Measurements from ENCODE around the gene DHRS7C.
"Not testable (repeated sequence)": the region's sequence is repeated elsewhere in the genome, so short reads cannot be mapped to it uniquely, and the experiment has no call there.

Gene DHRS7C

DNA sequence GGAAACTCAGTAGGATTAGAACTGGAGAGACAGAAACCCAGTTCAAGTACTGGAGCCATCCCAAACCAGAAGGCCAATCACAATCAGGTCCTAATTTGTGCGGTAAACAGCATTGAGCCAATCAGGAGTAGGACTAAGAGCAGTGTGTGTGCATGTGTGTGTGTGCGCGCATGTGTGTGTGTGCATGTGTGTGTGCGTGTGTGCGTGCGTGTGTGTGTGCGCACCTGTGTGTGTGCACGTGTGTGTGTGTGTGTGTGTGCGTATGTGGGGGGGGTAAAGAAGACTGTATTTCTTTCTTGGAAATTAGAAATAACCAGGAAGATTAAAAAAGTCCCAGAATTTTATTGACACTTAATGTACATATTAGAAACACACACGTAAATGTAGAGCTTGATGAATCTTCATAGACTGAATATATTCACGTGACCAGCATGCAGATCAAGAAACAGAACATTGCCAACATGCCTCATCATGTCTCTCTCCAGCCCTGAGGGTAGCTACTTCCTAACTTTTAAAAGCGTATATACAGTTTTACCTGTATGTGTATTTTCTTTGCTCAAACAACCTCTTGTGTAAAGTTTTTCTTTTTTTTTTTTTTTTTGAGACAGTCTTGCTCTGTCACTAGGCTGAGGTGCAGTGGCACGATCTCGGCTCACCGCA is 919 bp upstream of the DHRS7C start:
- no peaks in the 10 kb centered on the region for H3K9me3 Mint-ChIP-seq
- no peak overlapping the region for H3K4me3 Mint-ChIP-seq
- H3K4me1 Mint-ChIP-seq (ENCODE audit: low read depth): no peaks in the 10 kb centered on the region
- H3K27ac Mint-ChIP-seq: no peak overlapping the region
- H3K27me3 Mint-ChIP-seq (ENCODE audit: low read depth): no peaks in the 10 kb centered on the region
- H3K36me3 Mint-ChIP-seq (ENCODE audit: low read depth): no peaks in the 10 kb centered on the region

DNA sequence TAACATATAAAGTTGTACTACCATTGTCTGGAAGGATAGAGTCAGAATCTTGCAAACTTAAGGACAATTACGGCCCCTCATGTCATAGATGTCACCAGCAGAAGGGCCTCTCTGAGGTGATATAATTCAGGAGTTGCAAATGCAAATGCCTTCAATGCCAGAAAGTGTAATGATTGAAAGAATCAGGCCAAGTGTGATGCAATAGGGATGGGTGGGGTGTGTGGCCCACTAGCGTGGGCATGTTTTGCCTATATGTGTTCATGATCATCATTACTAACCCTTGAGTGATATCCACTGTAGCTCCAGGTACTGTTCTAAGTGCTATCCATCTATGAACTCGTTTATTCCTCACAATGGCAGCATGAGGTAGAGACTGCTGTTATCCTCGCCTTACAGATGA is 1.1 kb downstream of the DHRS7C start:
- Mint-ChIP-seq H3K36me3 (ENCODE audit: low read depth) (no peaks in the 10 kb centered on the region), H3K4me3 (no peak overlapping the region), H3K27ac (no peak overlapping the region), H3K9me3 (no peaks in the 10 kb centered on the region), H3K4me1 (ENCODE audit: low read depth) (no peaks in the 10 kb centered on the region), H3K27me3 (ENCODE audit: low read depth) (no peaks in the 10 kb centered on the region)

DNA sequence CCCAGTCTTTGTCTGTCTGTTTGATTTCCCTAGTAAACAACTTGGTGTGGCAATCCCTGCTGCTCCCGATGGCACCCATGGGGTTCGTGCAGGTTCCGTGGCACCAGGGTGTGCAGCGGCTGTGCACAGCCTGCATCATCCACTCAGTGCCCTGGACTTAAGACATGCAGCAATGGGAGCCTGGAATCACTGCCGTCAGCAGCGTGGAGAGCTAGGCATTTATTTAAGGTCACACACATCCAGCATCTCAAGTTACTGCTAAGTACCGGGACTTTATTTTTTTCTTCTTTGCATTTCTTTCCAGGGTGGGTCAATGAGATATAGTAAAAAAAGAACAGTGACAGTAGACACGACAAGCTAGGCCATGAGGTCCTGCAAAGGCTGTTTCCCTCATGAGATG is 2.8 kb downstream of the DHRS7C start:
- H3K4me3 Mint-ChIP-seq: no peak overlapping the region
- no peaks in the 10 kb centered on the region for H3K27me3 Mint-ChIP-seq (ENCODE audit: low read depth)
- no peaks in the 10 kb centered on the region for H3K9me3 Mint-ChIP-seq
- no peaks in the 10 kb centered on the region for H3K36me3 Mint-ChIP-seq (ENCODE audit: low read depth)
- no peaks in the 10 kb centered on the region for H3K4me1 Mint-ChIP-seq (ENCODE audit: low read depth)
- H3K27ac Mint-ChIP-seq: no peak overlapping the region

DNA sequence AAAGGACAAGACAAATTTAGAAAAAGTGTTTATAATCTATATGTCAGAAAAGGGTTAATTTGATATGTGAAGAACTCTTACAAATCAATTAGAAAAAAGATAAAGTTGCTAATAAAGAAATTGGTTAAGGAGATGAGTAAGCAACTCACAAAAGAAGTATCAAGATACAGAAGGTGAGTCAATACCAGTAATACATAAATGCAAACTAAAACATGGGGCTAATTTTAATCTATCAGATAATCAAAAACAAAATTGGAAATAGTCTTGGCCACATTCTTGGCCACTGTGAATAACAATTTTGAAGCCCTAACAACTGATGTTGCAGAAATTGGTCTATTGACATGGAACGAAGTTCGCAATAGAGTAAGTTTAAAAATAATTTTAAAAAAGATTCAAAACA is 6.8 kb downstream of the DHRS7C start:
- Mint-ChIP-seq H3K4me1 (ENCODE audit: low read depth) (no peaks in the 10 kb centered on the region), H3K9me3 (no peaks in the 10 kb centered on the region), H3K27me3 (ENCODE audit: low read depth) (no peaks in the 10 kb centered on the region), H3K36me3 (ENCODE audit: low read depth) (no peaks in the 10 kb centered on the region), H3K4me3 (no peak overlapping the region), H3K27ac (no peak overlapping the region)

DNA sequence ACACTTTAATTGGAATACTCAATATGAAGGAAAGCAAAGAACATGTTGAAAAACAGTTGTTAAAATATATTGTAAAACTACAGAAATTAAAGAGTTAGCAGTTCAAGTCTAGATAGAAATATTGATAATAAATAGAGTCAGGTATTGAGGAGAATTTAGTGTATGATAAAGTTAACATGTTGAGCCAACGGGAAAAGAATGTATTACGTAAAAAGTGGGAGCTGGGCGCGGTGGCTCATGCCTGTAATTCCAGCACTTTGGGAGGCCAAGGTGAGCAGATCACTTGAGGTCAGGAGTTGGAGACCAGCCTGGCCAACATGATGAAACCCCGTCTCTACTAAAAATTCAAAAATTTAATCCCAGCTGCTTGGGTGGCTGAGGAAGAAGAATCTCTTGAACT is 7.9 kb downstream of the DHRS7C start:
- not testable (repeated sequence) for H3K36me3 Mint-ChIP-seq (ENCODE audit: low read depth); H3K9me3 Mint-ChIP-seq; H3K27ac Mint-ChIP-seq; H3K4me3 Mint-ChIP-seq; H3K27me3 Mint-ChIP-seq (ENCODE audit: low read depth); H3K4me1 Mint-ChIP-seq (ENCODE audit: low read depth)

DNA sequence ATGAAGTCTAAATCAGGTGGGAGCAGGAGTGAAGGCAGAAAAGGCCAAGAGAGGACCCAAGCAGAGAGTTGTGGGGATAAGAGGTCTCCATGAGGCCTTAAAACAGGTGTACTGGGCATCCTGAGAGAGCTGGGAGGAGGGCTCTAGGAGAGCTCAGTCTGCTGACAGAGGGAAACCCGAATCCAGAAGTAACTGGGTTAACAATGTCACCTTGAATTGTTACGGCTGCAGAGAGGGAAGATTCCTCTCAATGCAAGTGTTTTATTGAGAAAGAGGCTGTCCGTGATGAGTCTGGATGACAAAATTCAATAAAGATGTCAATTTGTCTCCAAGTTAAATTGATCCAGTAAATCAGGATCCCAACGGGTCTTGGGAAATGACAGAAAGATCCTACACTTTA is 8.3 kb downstream of the DHRS7C start:
- H3K27me3 Mint-ChIP-seq (ENCODE audit: low read depth): no peaks in the 10 kb centered on the region
- H3K4me3 Mint-ChIP-seq: no peak overlapping the region
- H3K36me3 Mint-ChIP-seq (ENCODE audit: low read depth): no peaks in the 10 kb centered on the region
- H3K9me3 Mint-ChIP-seq: no peaks in the 10 kb centered on the region
- no peaks in the 10 kb centered on the region for H3K4me1 Mint-ChIP-seq (ENCODE audit: low read depth)
- H3K27ac Mint-ChIP-seq: no peak overlapping the region

DNA sequence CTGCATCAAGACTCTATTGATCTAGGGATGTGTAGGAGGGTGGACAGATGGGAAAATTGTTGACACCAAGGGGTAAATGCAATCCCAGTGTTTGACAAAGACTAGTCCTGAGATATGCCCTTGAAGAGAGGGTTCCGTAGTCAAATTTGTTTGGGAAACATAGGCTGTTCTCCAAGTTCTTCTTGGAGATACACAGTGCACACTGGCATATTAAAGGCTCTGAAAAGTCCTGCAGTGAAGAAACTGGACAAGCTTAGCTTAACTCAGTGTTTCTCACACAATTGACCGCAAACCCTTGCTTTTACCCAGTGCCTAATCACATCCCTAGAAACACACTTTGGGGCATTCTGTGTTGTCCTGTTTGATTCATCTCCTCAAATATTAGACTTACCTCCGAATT is 10.8 kb downstream of the DHRS7C start:
- Mint-ChIP-seq H3K4me1 (ENCODE audit: low read depth) (no peaks in the 10 kb centered on the region), H3K4me3 (no peak overlapping the region), H3K9me3 (no peaks in the 10 kb centered on the region), H3K27me3 (ENCODE audit: low read depth) (no peaks in the 10 kb centered on the region), H3K27ac (no peak overlapping the region), H3K36me3 (ENCODE audit: low read depth) (no peaks in the 10 kb centered on the region)

DNA sequence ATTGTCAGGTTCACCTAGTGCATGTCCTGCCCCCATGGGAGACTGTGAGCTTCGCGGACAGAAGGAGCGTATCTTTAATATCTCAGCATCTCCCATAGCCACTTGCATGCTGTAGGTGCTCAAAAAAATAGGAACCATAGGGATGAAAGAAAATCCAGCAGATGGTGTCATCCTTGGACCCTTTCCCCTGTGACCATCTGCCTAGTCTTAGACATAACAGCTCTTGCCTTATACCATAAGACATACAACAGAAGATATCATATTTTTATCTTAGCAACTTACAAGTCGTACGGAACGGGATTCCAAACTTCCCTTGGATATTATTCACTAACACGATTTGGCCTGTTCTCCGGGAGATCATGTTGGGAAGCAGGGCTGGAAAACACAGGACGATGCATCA is 14.5 kb downstream of the DHRS7C start:
- Mint-ChIP-seq H3K36me3 (ENCODE audit: low read depth) (no peaks in the 10 kb centered on the region), H3K4me1 (ENCODE audit: low read depth) (no peaks in the 10 kb centered on the region), H3K9me3 (no peaks in the 10 kb centered on the region), H3K4me3 (no peak overlapping the region), H3K27ac (no peak overlapping the region), H3K27me3 (ENCODE audit: low read depth) (no peaks in the 10 kb centered on the region)

DNA sequence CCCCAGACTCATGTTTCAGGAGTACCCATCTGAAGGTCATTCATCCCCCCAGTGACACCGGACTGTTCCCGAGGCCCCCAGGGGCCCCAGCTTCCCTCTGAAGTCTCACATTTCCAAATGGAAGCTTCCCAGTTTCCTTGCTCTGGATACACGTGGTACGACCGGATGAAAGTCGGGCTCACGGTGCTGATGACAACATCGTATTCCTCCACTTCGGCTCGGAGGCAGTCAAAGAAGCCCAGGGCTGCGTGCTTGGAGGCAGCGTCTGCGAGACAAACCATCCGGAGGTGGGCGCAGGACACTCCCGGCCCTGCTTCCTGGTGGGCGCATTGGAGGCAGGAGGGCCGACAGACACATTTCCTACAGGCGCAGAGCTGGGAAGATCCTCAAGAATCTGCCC is 18.7 kb downstream of the DHRS7C start:
- Mint-ChIP-seq H3K4me1 (ENCODE audit: low read depth) (no peaks in the 10 kb centered on the region), H3K27ac (no peak overlapping the region), H3K4me3 (no peak overlapping the region), H3K36me3 (ENCODE audit: low read depth) (no peaks in the 10 kb centered on the region), H3K9me3 (no peaks in the 10 kb centered on the region), H3K27me3 (ENCODE audit: low read depth) (no peaks in the 10 kb centered on the region)

DNA sequence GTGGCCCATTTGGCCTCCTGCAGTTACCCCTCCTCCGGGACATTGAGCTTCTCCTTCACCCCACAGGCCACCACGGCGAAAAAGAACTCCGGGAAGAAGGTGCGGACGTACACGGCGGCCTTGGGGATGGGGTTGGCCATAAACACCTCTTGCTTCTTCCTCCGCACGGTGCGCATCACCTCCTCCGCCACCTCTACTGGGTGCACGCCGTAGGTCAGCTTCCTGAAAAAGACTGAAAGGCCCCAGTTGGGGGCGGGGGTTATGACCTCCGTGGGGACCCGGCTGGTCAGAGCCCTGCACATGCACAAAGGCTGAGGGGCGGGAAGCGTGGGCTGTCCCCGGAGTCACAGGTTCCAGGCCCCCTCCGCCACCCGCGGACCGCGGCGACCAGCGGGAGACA is 19.9 kb downstream of the DHRS7C start:
- Mint-ChIP-seq H3K27me3 (ENCODE audit: low read depth) (no peaks in the 10 kb centered on the region), H3K4me1 (ENCODE audit: low read depth) (no peaks in the 10 kb centered on the region), H3K4me3 (no peak overlapping the region), H3K36me3 (ENCODE audit: low read depth) (no peaks in the 10 kb centered on the region), H3K27ac (no peak overlapping the region), H3K9me3 (no peaks in the 10 kb centered on the region)

DNA sequence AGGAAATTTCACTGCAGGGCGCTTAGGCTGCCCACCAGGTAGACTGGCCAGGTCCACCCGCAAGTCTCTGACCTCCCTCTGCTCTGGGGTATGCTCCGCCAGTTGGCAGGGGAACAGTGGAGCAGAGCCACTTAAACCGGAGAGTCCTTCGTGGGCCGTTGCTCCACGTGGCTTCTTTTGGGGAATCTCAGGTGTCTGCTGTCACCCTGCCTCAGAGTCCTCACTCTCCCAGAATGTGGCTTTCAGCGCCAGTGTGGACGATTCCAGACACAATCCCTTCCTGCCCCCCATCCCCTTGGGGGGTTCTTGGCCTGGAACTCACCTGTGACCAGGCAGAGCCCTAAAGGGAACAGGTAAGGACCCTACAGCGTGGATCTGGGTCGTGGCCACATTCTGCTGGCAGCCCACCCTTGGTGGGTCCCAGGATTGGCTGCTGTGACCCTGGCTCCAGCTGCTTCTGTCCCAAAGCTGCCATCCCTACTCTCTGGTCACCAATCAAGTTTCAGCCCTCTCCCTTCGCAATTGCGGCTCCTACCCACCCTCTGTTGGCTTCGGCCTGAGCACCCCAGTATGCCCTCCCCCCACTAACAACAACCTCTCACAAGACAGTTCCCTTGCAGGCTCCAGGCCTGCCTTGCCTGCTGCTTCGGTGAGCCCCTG is 22.2 kb downstream of the DHRS7C start:
- Mint-ChIP-seq H3K36me3 (ENCODE audit: low read depth) (no peaks in the 10 kb centered on the region), H3K27me3 (ENCODE audit: low read depth) (no peaks in the 10 kb centered on the region), H3K4me1 (ENCODE audit: low read depth) (no peaks in the 10 kb centered on the region), H3K27ac (no peak overlapping the region), H3K4me3 (no peak overlapping the region), H3K9me3 (no peaks in the 10 kb centered on the region)

DNA sequence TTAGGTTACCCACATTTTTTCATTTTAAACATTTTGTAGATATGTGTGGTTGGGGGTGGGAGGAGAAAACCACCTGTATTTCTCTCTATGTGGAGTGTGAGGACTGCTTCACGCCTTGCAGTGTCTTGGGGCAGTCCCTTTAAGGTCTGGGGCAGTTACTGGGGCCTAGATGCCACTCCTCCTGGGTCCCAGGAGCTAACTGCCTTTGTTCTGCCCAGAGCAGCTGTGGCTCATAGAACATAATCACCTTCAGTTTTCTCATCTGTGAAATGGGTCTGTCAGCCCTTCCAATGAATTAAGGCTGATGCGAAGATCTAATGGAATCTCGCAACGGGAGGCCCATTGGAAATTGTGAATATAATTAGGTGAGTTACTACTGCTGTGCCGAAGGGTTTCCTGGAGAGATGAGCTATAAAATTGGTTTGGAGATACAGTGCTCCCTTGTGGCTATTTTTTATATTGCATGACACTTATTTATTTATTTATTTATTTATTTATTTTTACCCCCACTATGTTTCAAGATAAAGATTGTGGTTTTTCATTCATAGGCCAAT is 22.9 kb downstream of the DHRS7C start:
- Mint-ChIP-seq H3K4me1 (ENCODE audit: low read depth) (no peaks in the 10 kb centered on the region), H3K36me3 (ENCODE audit: low read depth) (no peaks in the 10 kb centered on the region), H3K9me3 (no peaks in the 10 kb centered on the region), H3K4me3 (no peak overlapping the region), H3K27ac (no peak overlapping the region), H3K27me3 (ENCODE audit: low read depth) (no peaks in the 10 kb centered on the region)

DNA sequence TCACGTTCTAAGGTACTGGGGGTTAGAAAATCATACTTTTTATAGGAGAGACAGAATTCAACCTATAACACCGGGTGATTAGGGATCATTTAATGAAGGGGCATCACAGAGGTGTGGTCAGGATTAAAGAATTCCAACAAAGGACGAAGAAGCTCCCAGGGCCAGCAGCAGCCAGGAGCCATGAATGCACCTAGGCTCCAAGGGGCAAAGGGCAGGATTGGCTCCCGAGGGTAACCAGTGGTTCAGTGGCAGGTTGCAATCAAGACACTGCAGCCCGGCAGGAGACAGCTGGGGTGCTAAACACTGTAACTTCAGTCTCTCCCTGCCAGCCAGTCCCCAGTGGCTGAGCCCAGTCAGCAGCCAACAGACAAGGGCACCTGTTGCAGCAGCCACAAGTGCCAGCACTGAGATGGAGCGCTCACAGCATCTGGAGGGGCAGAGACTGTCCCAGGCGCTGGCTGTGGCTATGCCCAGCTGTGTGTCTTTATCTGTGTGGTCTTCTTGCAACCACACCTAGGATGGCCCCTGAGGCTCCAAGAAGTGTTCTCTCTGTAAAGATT is 23.9 kb downstream of the DHRS7C start:
- H3K27me3 Mint-ChIP-seq (ENCODE audit: low read depth): no peaks in the 10 kb centered on the region
- no peaks in the 10 kb centered on the region for H3K4me1 Mint-ChIP-seq (ENCODE audit: low read depth)
- H3K9me3 Mint-ChIP-seq: no peaks in the 10 kb centered on the region
- no peak overlapping the region for H3K27ac Mint-ChIP-seq
- H3K4me3 Mint-ChIP-seq: no peak overlapping the region
- H3K36me3 Mint-ChIP-seq (ENCODE audit: low read depth): no peaks in the 10 kb centered on the region

DNA sequence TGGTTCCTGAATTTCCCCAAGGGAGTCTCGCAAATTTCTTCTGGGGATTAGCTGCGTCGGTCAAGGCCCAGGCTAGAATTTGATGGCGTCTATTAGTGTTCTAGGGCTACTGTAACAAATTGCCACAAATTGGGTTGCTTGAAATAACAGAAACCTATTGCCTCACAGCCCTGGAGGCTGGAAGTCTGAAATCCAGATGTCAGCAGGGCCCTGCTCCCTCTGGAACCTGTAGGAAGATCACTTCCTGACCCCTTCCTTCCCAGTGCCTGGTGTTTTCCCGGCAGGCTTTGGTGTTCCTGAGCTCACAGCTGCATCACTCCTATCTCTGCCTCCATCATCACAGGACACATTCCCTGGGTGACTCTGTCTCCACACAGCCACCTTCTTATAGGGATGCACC is 24.4 kb downstream of the DHRS7C start:
- Mint-ChIP-seq H3K27me3 (ENCODE audit: low read depth) (no peaks in the 10 kb centered on the region), H3K9me3 (no peaks in the 10 kb centered on the region), H3K27ac (no peak overlapping the region)

DNA sequence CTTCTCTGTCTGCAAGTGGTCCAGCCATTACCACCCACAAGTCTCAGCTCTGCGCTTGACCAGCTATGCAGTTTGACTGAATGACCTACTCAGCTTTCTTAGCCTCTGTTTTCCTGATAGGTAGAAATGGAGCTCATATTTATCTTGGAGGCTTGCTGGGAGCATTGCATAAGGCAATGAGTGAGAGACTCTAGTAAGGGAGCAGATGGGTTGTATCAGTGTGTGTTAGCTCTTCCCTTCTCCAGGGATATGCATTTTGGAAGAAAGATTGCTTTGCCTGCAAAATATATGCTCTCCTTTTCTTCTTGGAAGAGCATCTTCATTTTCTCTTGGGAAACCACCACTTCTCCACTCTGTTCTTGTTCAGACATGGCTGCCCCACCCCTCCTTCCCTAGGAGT is 26.1 kb downstream of the DHRS7C start:
- Mint-ChIP-seq H3K27me3 (ENCODE audit: low read depth) (no peaks in the 10 kb centered on the region), H3K36me3 (ENCODE audit: low read depth) (no peaks in the 10 kb centered on the region), H3K27ac (no peak overlapping the region), H3K4me3 (no peak overlapping the region), H3K4me1 (ENCODE audit: low read depth) (no peaks in the 10 kb centered on the region), H3K9me3 (no peaks in the 10 kb centered on the region)

More for the DNA sequence above, 24.4 kb downstream of the DHRS7C start:
- Mint-ChIP-seq H3K4me1 (ENCODE audit: low read depth) (no peaks in the 10 kb centered on the region), H3K36me3 (ENCODE audit: low read depth) (no peaks in the 10 kb centered on the region), H3K4me3 (no peak overlapping the region)

Data from T-helper 1 cell treated with Interleukin-12 subunit alpha and Interleukin-12 subunit beta and Interleukin-4 antibody, amounts not matched to agents 30 μg/mL and 1 μg/mL, for 36 hours (primary cell).